HUDEP-2 (cell line): ENCODE results near the gene TMEM175.
A peak's percentile ranks its signal among the peaks of the same experiment; 100 is the strongest.
"Not testable (repeated sequence)": the region's sequence is repeated elsewhere in the genome, so short reads cannot be mapped to it uniquely, and the experiment has no call there.

Experiments used
- DNase-seq, 76 experiments: peaks; one replicate each; lab custom pipeline; 2025; ENCODE audit not compliant: unreplicated experiment in 76 of 76; lab: John Stamatoyannopoulos, UW

TMEM175 gene

GRCh38 chr4:914531-914930 lies 17.7 kb upstream of the TMEM175 start:
- DNase-seq, result no peak

- no peak for DNase-seq
These were observed 17.2 kb upstream of the TMEM175 start for GRCh38 chr4:915041-915474.

GRCh38 chr4:915595-915994 lies 16.7 kb upstream of the TMEM175 start:
- no peak for DNase-seq

- DNase-seq, result no peak
These were observed 14.8 kb upstream of the TMEM175 start for GRCh38 chr4:917466-917865.

GRCh38 chr4:917992-918391 lies 14.3 kb upstream of the TMEM175 start:
- no peak for DNase-seq

- not testable (repeated sequence) for DNase-seq
These were observed 13.7 kb upstream of the TMEM175 start for GRCh38 chr4:918591-918990.

GRCh38 chr4:919004-919680 lies 13.1 kb upstream of the TMEM175 start:
- not testable (repeated sequence) for DNase-seq

- DNase-seq, result peak in 2 of 76 experiments; percentile 2 to 10
These were observed 10.4 kb upstream of the TMEM175 start for GRCh38 chr4:921830-922331.

GRCh38 chr4:924107-925096 lies 7.9 kb upstream of the TMEM175 start:
- DNase-seq, result peak in 54 of 76 experiments; percentile 5 to 78 (median 37)

GRCh38 chr4:925171-925570 lies 7.1 kb upstream of the TMEM175 start:
- no peak for DNase-seq

GRCh38 chr4:925771-926500 lies 6.3 kb upstream of the TMEM175 start:
- no peak for DNase-seq

- DNase-seq, result peak in 41 of 76 experiments; percentile 1 to 61 (median 20)
These were observed 5.7 kb upstream of the TMEM175 start for GRCh38 chr4:926538-926937.

- peak in 3 of 76 experiments; percentile 4 to 11 (median 9) for DNase-seq
These were observed 4.7 kb upstream of the TMEM175 start for GRCh38 chr4:927566-927965.

GRCh38 chr4:929096-929765 lies 3.0 kb upstream of the TMEM175 start:
- no peak for DNase-seq

GRCh38 chr4:930028-930551 lies 2.2 kb upstream of the TMEM175 start:
- no peak for DNase-seq

- DNase-seq, result no peak
These were observed 1.4 kb upstream of the TMEM175 start for GRCh38 chr4:930827-931193.

GRCh38 chr4:931194-931959 lies 883 bp upstream of the TMEM175 start:
- DNase-seq, result peak in 1 of 76 experiments; percentile 22

- peak in 3 of 76 experiments; percentile 5 to 11 (median 10) for DNase-seq
These were observed 432 bp downstream of the TMEM175 start for GRCh38 chr4:932713-933070.

GRCh38 chr4:939508-939907 lies 7.2 kb downstream of the TMEM175 start:
- DNase-seq, result not testable (repeated sequence)
